Gastrocnemius medialis (tissue), 4 donors: ENCODE results near the gene MKNK2.

Experiments
- POLR2A ChIP-seq, 2 donors: fragments of 450-650 bp; IDR thresholded peaks; one replicate each; pipeline ENCODE4 v1.6.1; 2017; ENCODE audit warnings: antibody characterized with exemption in 2 of 2, mild to moderate bottlenecking in 2 of 2, moderate library complexity in 2 of 2
- TF ChIP-seq, protein P1 (sequence below), 5 experiments: fragments of 450-650 bp in 3 of 5; fragments of 200-600 bp in 2 of 5; sonication (generic) in 2 of 5; IDR thresholded peaks in 4 of 5; conservative IDR thresholded peaks in 1 of 5; 1 replicate in 4 of 5; 2 replicates in 1 of 5; pipeline ENCODE4 v1.5.1; 2016 to 2019; ENCODE audit warnings: antibody characterized with exemption in 5 of 5, mild to moderate bottlenecking in 3 of 5, moderate library complexity in 3 of 5

DNA sequence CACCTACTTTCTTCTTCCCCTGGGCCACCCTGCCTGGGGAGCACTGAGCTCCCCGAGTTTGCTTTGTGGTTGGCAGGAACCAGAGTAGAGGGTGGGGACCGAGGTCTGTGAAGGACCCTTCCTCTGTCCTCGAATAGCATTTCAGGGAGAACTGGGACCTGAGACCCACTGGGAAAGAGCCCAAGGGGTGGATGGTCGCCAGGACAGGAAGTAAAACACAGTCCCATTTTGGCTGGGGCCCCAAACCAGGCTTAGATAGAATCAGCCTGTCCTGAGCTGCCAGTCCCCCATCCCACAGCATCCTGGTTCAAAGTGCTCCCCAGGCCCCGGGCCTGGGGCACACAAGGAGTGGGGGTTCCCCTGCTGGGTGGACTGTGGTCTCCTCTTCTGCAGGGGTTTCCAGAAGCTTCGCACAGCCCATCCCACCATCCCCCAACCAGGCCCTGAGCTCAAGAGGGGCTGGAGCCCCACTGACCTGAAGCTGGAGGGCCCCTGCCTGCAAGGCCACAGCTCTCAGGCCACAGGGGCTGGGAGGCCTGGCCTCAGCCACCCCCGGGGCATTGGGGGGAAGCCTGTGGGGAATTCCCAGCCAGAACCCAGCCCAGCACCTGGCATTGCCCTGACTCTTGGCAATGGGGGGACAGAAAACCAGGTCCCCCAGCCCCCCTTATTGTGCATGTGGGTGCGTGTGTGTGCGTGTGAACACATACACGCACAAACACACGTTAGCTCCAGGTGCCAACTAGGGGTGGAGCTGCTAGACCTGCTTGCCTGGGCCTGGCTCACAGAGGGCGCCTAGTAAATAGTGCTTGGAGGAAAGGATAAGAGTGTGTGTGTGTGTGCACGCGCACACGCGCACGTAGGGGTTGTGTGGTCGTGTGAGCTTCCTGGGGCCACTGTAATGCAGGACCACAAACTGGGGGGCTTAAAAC is 995 bp upstream of the MKNK2 start:
- TF ChIP-seq, protein P1, sequence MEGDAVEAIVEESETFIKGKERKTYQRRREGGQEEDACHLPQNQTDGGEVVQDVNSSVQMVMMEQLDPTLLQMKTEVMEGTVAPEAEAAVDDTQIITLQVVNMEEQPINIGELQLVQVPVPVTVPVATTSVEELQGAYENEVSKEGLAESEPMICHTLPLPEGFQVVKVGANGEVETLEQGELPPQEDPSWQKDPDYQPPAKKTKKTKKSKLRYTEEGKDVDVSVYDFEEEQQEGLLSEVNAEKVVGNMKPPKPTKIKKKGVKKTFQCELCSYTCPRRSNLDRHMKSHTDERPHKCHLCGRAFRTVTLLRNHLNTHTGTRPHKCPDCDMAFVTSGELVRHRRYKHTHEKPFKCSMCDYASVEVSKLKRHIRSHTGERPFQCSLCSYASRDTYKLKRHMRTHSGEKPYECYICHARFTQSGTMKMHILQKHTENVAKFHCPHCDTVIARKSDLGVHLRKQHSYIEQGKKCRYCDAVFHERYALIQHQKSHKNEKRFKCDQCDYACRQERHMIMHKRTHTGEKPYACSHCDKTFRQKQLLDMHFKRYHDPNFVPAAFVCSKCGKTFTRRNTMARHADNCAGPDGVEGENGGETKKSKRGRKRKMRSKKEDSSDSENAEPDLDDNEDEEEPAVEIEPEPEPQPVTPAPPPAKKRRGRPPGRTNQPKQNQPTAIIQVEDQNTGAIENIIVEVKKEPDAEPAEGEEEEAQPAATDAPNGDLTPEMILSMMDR (IDR thresholded peaks at IDR 0.05 in 4 of 5, conservative IDR thresholded peaks at IDR 0.05 in 1 of 5) = no peak
- TF ChIP-seq POLR2A (IDR thresholded peaks at IDR 0.05) = no peak
